LNCAP (cell line): ENCODE measurements around the gene SEZ6L.
A peak's percentile ranks its signal among the peaks of the same experiment; 100 is the strongest.

ENCODE experiments used
- CTCF ChIP-seq: fragments of 450-650 bp; IDR thresholded peaks from 2 replicates; pipeline ENCODE4 v1.5.1; 2017; ENCODE audit warnings: mild to moderate bottlenecking

The SEZ6L gene

DNA sequence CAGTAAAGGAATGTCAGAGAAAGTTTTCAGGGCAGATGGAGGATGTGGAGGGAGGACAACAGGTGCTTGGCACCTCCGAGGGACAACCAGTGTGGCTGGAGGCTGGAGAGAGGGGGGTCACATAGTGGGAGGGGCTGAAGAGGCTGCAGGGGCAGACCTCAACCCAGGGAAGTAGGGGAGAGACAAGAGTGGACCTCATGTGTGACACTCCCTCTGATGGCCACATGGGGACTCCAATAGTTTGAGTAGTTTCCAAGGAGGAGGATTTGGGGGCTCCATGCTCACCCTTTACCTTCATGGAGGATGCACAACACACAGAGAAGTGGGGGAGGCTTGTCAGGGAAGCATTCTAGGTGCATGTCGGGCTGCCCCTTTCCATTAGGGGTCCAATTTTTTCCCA is 224.7 kb downstream of the SEZ6L start:
- no peak for TF ChIP-seq CTCF

DNA sequence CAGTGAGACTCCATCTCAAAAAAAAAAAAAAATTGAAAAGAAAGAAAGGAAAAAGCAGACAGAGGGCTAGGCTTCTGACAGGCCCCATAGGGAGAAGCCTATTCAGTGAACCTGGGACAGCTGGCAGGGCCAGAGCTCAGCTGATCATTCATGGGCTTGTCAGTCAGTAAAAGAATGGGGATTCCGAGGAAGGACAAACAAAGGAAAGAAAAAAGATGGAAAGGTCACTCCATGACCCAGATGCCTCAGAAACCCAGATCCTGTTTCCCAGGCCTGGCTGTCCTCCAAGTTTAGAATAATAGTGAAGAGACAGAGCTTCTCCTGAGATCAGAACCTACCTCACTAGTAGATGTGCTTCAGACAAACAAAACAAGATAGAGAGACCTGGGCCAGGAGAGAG is 225.5 kb downstream of the SEZ6L start:
- TF ChIP-seq CTCF = no peak

- no peak for TF ChIP-seq CTCF
Measured at GRCh38 chr22:26395926-26396325, 226.7 kb downstream of the SEZ6L start.

- TF ChIP-seq CTCF = peak; percentile 58; the same call in 1 of the 2 replicates
Measured at GRCh38 chr22:26398741-26399153, 229.5 kb downstream of the SEZ6L start.

- TF ChIP-seq CTCF = no peak
Measured at GRCh38 chr22:26399289-26399688, 230.0 kb downstream of the SEZ6L start.

- no peak for TF ChIP-seq CTCF
Measured at GRCh38 chr22:26401726-26402125, 232.5 kb downstream of the SEZ6L start.

GRCh38 chr22:26404851-26405421 is 235.7 kb downstream of the SEZ6L start:
- no peak for TF ChIP-seq CTCF

GRCh38 chr22:26406118-26406517 is 236.9 kb downstream of the SEZ6L start:
- TF ChIP-seq CTCF = no peak
